GM12878 (cell line): ENCODE data around the gene HPSE2. TPM values are rescaled to one million over a fixed set of nuclear protein-coding genes. Genes with fewer than 3 reads are reported as not detected.
A peak's percentile ranks its signal among the peaks of the same experiment; 100 is the strongest.

Source experiments
- ATAC-seq: fragments of 200-7000 bp; cut with Tn5 transposase; 3 replicates; pipeline ENCODE4 v1.9.1; 2020; ENCODE audit warnings: mild to moderate bottlenecking, moderate library complexity
- BruUV-seq: library from RNA; stranded (reverse); fragments of 400-500 nt; replicated peaks from 2 replicates; lab custom pipeline; 2021; lab: Mats Ljungman, UMichigan
- CTCF ChIA-PET: fragments of 300-600 bp; sonication (Branson Sonifier 250); formaldehyde crosslinking; extraction: SDS; loops from one replicate; lab custom pipeline; 2021; ENCODE audit warnings: inconsistent platforms; lab: Yijun Ruan, JAX
- POLR2A ChIA-PET: fragments of 350-600 bp; formaldehyde crosslinking; extraction: SDS; loops from one replicate; lab custom pipeline; 2021; ENCODE audit warnings: inconsistent platforms; lab: Charles Lee
- RAD21 ChIA-PET: fragments of 300-600 bp; sonication (Branson Sonifier 250); formaldehyde crosslinking; loops from one replicate; lab custom pipeline; 2023; ENCODE audit warnings: antibody characterized with exemption; ENCODE audit not compliant: unreplicated experiment; lab: Charles Lee
- SMC1A ChIA-PET: fragments of 300-600 bp; sonication (Branson Sonifier 250); formaldehyde crosslinking; loops from one replicate; lab custom pipeline; 2023; ENCODE audit not compliant: unreplicated experiment, uncharacterized antibody; lab: Charles Lee
- DNase-seq: peaks from one replicate; pipeline ENCODE4 v3.0.0-alpha.2; 2011; ENCODE audit warnings: low read depth, low spot score
- FAIRE-seq: peaks from 3 replicates; lab custom pipeline; 2011; peaks lifted over from hg19 to GRCh38; lab: Jason Lieb, UNC
- H2AFZ ChIP-seq: 2 replicates; pipeline ENCODE4 v1.6.0; 2011; ENCODE audit warnings: low read depth, low read length, control low read depth; ENCODE audit not compliant: control insufficient read depth
- H3K27ac ChIP-seq: 2 replicates; pipeline ENCODE4 v1.5.1; 2011; ENCODE audit warnings: control low read depth; ENCODE audit not compliant: control insufficient read depth, insufficient read depth
- H3K27me3 ChIP-seq, 2 experiments: replicated peaks in 1 of 2; 2 replicates each; pipeline versions ENCODE4 v1.6.0 to v1.6.1; 2011; ENCODE audit warnings: low read length in 1 of 2; ENCODE audit not compliant: control insufficient read depth in 2 of 2, insufficient read depth in 2 of 2
- H3K36me3 ChIP-seq, 2 experiments: 2 replicates each; pipeline ENCODE4 v1.5.1; 2011; ENCODE audit warnings: low read length in 1 of 2; ENCODE audit not compliant: control insufficient read depth in 2 of 2, insufficient read depth in 2 of 2
- H3K4me1 ChIP-seq: 2 replicates; pipeline ENCODE4 v1.6.1; 2011; ENCODE audit warnings: mild to moderate bottlenecking, low read length, moderate library complexity, mixed read lengths; ENCODE audit not compliant: control insufficient read depth, insufficient read depth
- H3K4me2 ChIP-seq: 2 replicates; pipeline ENCODE4 v1.6.0; 2011; ENCODE audit warnings: control low read depth; ENCODE audit not compliant: control insufficient read depth, insufficient read depth
- H3K4me3 ChIP-seq: fragments of 200-600 bp; sonication (generic); 2 replicates; pipeline ENCODE4 v1.5.1; 2016
- H3K79me2 ChIP-seq: 2 replicates; pipeline ENCODE4 v1.6.0; 2011; ENCODE audit warnings: low read length; ENCODE audit not compliant: control insufficient read depth, insufficient read depth
- H3K9ac ChIP-seq: 2 replicates; pipeline ENCODE4 v1.8.0; 2011; ENCODE audit warnings: low read length, control low read depth, mixed read lengths; ENCODE audit not compliant: control insufficient read depth, insufficient read depth
- H3K9me3 ChIP-seq: replicated peaks from 3 replicates; pipeline ENCODE4 v1.5.1; 2011; ENCODE audit warnings: mild to moderate bottlenecking, low read length; ENCODE audit not compliant: control insufficient read depth, insufficient read depth
- H4K20me1 ChIP-seq: 2 replicates; pipeline ENCODE4 v1.6.0; 2011; ENCODE audit not compliant: control insufficient read depth, insufficient read depth
- ETV6 ChIP-seq, 2 experiments: fragments of 450-650 bp in 1 of 2; IDR thresholded peaks in 1 of 2; conservative IDR thresholded peaks in 1 of 2; 2 replicates each; pipeline ENCODE4 v1.6.1; 2014; ENCODE audit warnings: antibody characterized with exemption in 1 of 2, borderline replicate concordance in 1 of 2, low read depth in 1 of 2, mild to moderate bottlenecking in 1 of 2, moderate library complexity in 1 of 2
- HCFC1 ChIP-seq: fragments of 150-350 bp; IDR thresholded peaks from 2 replicates; pipeline ENCODE4 v1.6.1; 2014; ENCODE audit warnings: low read length
- IKZF1 ChIP-seq: fragments of 450-650 bp; conservative IDR thresholded peaks from 2 replicates; pipeline ENCODE4 v1.6.1; 2017; ENCODE audit warnings: antibody characterized with exemption, mild to moderate bottlenecking
- POLR2A ChIP-seq: IDR thresholded peaks from 2 replicates; pipeline ENCODE4 v1.6.1; 2011; ENCODE audit warnings: low read depth, mild to moderate bottlenecking, low read length
- ZNF217 ChIP-seq: fragments of 450-650 bp; IDR thresholded peaks from 2 replicates; pipeline ENCODE4 v1.6.1; 2017; ENCODE audit warnings: antibody characterized with exemption, mild to moderate bottlenecking
- whole genome bisulfite sequencing: methylation state at CpG from one replicate; pipeline ENCODE4 v1.1.6; 2016; ENCODE audit warnings: low lambda C conversion rate; ENCODE audit not compliant: insufficient replicate concordance, insufficient coverage; ENCODE audit errors: missing lambda C conversion rate; 5-methylcytosine and 5-hydroxymethylcytosine counted together
- in situ Hi-C: fragments of 300-500 bp; cut with MboI; formaldehyde crosslinking; loops from 9 replicates; pipeline ENCODE4 v1.14.3; 2018; ENCODE audit warnings: mixed read lengths
- intact Hi-C: fragments of 100-400 bp; cut with micrococcal nuclease; formaldehyde crosslinking; loops from one replicate; pipeline ENCODE4 v1.14.2; 2022; ENCODE audit not compliant: unreplicated experiment
- polyA plus RNA-seq, 11 experiments: library from polyadenylated mRNA; depleted of rRNA in 4 of 11; unstranded in 6 of 11; stranded (reverse) in 5 of 11; fragments of >200 nt; fragmentation: Nextera tagmentation in 4 of 11; fragmentation: Illumina TruSeq in 1 of 11; extraction: Ambion mirVana in 4 of 11; extraction: Trizol in 1 of 11; gene quantifications; 1 replicate in 1 of 11; 2 replicates in 10 of 11; pipeline versions ENCODE4 v1.2.1 to v1.2.3, GENCODE V29; 2011 to 2016; ENCODE audit warnings: inconsistent platforms in 2 of 11, missing spikeins in 2 of 11, low read depth in 1 of 11
- total RNA-seq, 4 experiments: library from RNA; depleted of rRNA in 3 of 4; stranded (reverse); fragments of >200 nt in 3 of 4; fragmentation: Illumina TruSeq in 1 of 4; extraction: Trizol in 1 of 4; gene quantifications; 2 replicates each; pipeline versions ENCODE4 v1.2.1 to v1.2.3, GENCODE V29; 2013 to 2021
- TF ChIP-seq, protein P1 (sequence below): IDR thresholded peaks from 2 replicates; pipeline ENCODE4 v1.6.1; 2012; ENCODE audit warnings: low read depth, low read length, improper control_type of control experiment
- TF ChIP-seq, protein P2 (sequence below): IDR thresholded peaks from 2 replicates; pipeline ENCODE4 v1.6.1; 2012; ENCODE audit warnings: low read length, inconsistent platforms

HPSE2 gene
- total and polyA plus RNA-seq, 10 of the 15 experiments (the other 5 are each of a cell fraction or from before 2014, with no cell fraction given), result 0.06 TPM; not detected in 9

DNA sequence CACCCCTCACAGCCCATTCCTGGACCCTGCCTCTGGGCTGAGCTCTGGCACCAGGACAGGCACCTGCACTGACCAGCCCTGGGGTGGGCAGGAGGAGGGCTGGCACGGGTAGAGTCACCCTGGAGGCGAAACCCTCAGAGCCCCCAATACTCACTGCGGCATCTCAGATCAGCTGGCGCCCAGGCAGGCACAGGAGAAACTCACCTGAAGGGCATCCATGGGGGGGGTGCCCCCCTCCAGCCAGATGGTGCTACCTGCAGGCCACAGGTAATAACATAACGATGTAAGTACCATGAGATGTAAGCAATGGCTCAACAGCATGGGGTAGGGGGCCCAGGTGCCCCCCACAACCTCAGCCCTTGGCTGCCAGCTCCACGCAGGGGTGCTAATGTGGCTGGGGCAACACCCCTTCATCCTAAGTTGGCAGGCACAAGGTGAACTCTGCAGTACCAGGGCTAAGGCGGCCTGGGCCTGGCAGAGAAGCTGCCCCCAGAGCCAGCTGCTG is 808.6 kb downstream of the HPSE2 start:
- in situ Hi-C loops (no loop called here), intact Hi-C loops (no loop called here)
- no peaks in the 10 kb centered on the region for H3K9me3 ChIP-seq
- H3K4me3 ChIP-seq, result no peak overlapping the region
- no peaks in the 10 kb centered on the region for H3K27me3 ChIP-seq
- no peak overlapping the region for H2AFZ ChIP-seq
- BruUV-seq, result no TSS peak
- WGBS, result 92% methylated on average over 7 of the region's 7 CpGs
- no peaks in the 10 kb centered on the region for H3K4me1 ChIP-seq
- ChIA-PET CTCF (interaction anchor here (3.0 kb wide), 1 partner anchor 9 kb away, joined by 16 read pairs; no protein-coding TSS in a partner anchor), RAD21 (interaction anchor here (1.1 kb wide), 1 partner anchor 40 kb away, joined by 4 read pairs; no protein-coding TSS in a partner anchor), POLR2A (no interaction called here), SMC1A (no interaction called here)
- FAIRE-seq (no peak), ATAC-seq (no peak), DNase-seq (no peak)
- H4K20me1 ChIP-seq, result no peaks in the 10 kb centered on the region
- H3K9ac ChIP-seq, result no peak overlapping the region
- no peak overlapping the region for H3K4me2 ChIP-seq
- TF ChIP-seq IKZF1 (no peak), ETV6 (conservative IDR thresholded peaks at IDR 0.05 in 1 of 2, IDR thresholded peaks at IDR 0.05 in 1 of 2; ENCODE audit: borderline replicate concordance in 1 of 2, low read depth in 1 of 2) (no peak), POLR2A (0 out of 2 replicates have a peak, but pooled peaks have one; percentile 8), ZNF217 (no peak), HCFC1 (no peak)
- TF ChIP-seq, protein P1, sequence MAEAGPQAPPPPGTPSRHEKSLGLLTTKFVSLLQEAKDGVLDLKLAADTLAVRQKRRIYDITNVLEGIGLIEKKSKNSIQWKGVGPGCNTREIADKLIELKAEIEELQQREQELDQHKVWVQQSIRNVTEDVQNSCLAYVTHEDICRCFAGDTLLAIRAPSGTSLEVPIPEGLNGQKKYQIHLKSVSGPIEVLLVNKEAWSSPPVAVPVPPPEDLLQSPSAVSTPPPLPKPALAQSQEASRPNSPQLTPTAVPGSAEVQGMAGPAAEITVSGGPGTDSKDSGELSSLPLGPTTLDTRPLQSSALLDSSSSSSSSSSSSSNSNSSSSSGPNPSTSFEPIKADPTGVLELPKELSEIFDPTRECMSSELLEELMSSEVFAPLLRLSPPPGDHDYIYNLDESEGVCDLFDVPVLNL, result no peak
- TF ChIP-seq, protein P2, sequence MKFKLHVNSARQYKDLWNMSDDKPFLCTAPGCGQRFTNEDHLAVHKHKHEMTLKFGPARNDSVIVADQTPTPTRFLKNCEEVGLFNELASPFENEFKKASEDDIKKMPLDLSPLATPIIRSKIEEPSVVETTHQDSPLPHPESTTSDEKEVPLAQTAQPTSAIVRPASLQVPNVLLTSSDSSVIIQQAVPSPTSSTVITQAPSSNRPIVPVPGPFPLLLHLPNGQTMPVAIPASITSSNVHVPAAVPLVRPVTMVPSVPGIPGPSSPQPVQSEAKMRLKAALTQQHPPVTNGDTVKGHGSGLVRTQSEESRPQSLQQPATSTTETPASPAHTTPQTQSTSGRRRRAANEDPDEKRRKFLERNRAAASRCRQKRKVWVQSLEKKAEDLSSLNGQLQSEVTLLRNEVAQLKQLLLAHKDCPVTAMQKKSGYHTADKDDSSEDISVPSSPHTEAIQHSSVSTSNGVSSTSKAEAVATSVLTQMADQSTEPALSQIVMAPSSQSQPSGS, result no peak
- no peaks in the 10 kb centered on the region for H3K79me2 ChIP-seq
- H3K27ac ChIP-seq, result no peak overlapping the region
- peaks cover 21 to 25% of the 10 kb centered on the region in 2 experiments for H3K36me3 ChIP-seq
